Stimulated activated CD8-positive, alpha-beta memory T cell treated with anti-CD3 and anti-CD28 coated beads, Interleukin-15, amount 100 ng/mL, for 48 hours (primary cell): ENCODE measurements around the gene SMPDL3B.
A peak's percentile ranks its signal among the peaks of the same experiment; 100 is the strongest.

Source experiments
- DNase-seq, 2 donors: peaks; one replicate each; pipeline ENCODE4 v3.0.0-alpha.2; 2020; ENCODE audit warnings: low read depth in 2 of 2

The SMPDL3B gene

GRCh38 chr1:27940870-27941560, 6.2 kb downstream of the SMPDL3B start:
- DNase-seq: no peak

GRCh38 chr1:27941671-27942540, 7.1 kb downstream of the SMPDL3B start:
- no peak for DNase-seq

- no peak for DNase-seq
Measured at GRCh38 chr1:27945020-27945419, 10.2 kb downstream of the SMPDL3B start.

- DNase-seq: no peak
Measured at GRCh38 chr1:27949027-27949426, 14.2 kb downstream of the SMPDL3B start.

- DNase-seq: no peak
Measured at GRCh38 chr1:27951396-27951795, 16.6 kb downstream of the SMPDL3B start.

GRCh38 chr1:27952147-27952546, 17.3 kb downstream of the SMPDL3B start:
- no peak for DNase-seq

GRCh38 chr1:27954186-27954585, 19.4 kb downstream of the SMPDL3B start:
- DNase-seq: no peak

GRCh38 chr1:27955076-27955475, 20.3 kb downstream of the SMPDL3B start:
- DNase-seq: no peak

GRCh38 chr1:27956761-27957160, 22.0 kb downstream of the SMPDL3B start:
- no peak for DNase-seq

GRCh38 chr1:27957655-27958054, 22.9 kb downstream of the SMPDL3B start:
- DNase-seq: no peak

GRCh38 chr1:27958513-27958912, 23.7 kb downstream of the SMPDL3B start:
- no peak for DNase-seq

GRCh38 chr1:27959792-27960603, 25.2 kb downstream of the SMPDL3B start, which contains the start of gene XKR8:
Gene XKR8, plus strand, starts transcription at chr1:27959973. Its CDS starts 97 bp downstream, at chr1:27960070.
- peak; percentile 77 to 82 for DNase-seq

- DNase-seq: no peak
Measured at GRCh38 chr1:27960762-27961645, 26.2 kb downstream of the SMPDL3B start.

GRCh38 chr1:27961646-27962221, 26.9 kb downstream of the SMPDL3B start:
- no peak for DNase-seq

- DNase-seq: no peak
Measured at GRCh38 chr1:27963393-27963792, 28.6 kb downstream of the SMPDL3B start.

- DNase-seq: no peak
Measured at GRCh38 chr1:27966402-27967105, 31.8 kb downstream of the SMPDL3B start.

GRCh38 chr1:27967106-27967883, 32.5 kb downstream of the SMPDL3B start:
- no peak for DNase-seq

- DNase-seq: no peak
Measured at GRCh38 chr1:27967884-27968466, 33.2 kb downstream of the SMPDL3B start.

- DNase-seq: no peak
Measured at GRCh38 chr1:27968692-27969091, 33.9 kb downstream of the SMPDL3B start.
